CD14-positive monocyte (primary cell): Measurements from ENCODE around the gene SCIN. TPM values are rescaled to one million over a fixed set of nuclear protein-coding genes. Genes with fewer than 3 reads are reported as not detected.

Source experiments
- DNase-seq, 3 donors: peaks; one replicate each; pipeline ENCODE4 v3.0.0-alpha.2; 2011 to 2022
- H2AFZ ChIP-seq: 2 replicates; pipeline ENCODE4 v1.6.0; 2012; ENCODE audit warnings: mild to moderate bottlenecking, low read depth, low read length, inconsistent platforms; ENCODE audit not compliant: insufficient read depth, poor library complexity, severe bottlenecking
- H3K27ac ChIP-seq, 2 donors: 1 replicate in 1 of 2; 2 replicates in 1 of 2; pipeline ENCODE4 v1.5.1; 2012 to 2013; ENCODE audit warnings: low read length in 2 of 2, control low read depth in 1 of 2, inconsistent platforms in 1 of 2, low read depth in 1 of 2, mild to moderate bottlenecking in 1 of 2
- H3K27me3 ChIP-seq, 2 donors: one replicate each; pipeline versions ENCODE4 v1.6.0 to v1.6.1; 2011 to 2013; ENCODE audit warnings: low read length in 2 of 2; ENCODE audit not compliant: control insufficient read depth in 2 of 2, insufficient read depth in 2 of 2
- H3K36me3 ChIP-seq, 2 donors: replicated peaks in 1 of 2; 1 replicate in 1 of 2; 2 replicates in 1 of 2; pipeline versions ENCODE4 v1.5.1 to v1.6.1; 2012 to 2013; ENCODE audit warnings: low read length in 2 of 2, control low read depth in 1 of 2, inconsistent platforms in 1 of 2, mild to moderate bottlenecking in 1 of 2; ENCODE audit not compliant: insufficient read depth in 2 of 2, control insufficient read depth in 1 of 2
- H3K4me1 ChIP-seq, 2 donors: 1 replicate in 1 of 2; 2 replicates in 1 of 2; pipeline versions ENCODE4 v1.5.1 to v1.6.1; 2012 to 2013; ENCODE audit warnings: low read length in 2 of 2, control low read depth in 1 of 2, inconsistent platforms in 1 of 2, mild to moderate bottlenecking in 1 of 2, moderate library complexity in 1 of 2; ENCODE audit not compliant: insufficient read depth in 2 of 2, control insufficient read depth in 1 of 2
- H3K4me2 ChIP-seq: replicated peaks from 2 replicates; pipeline ENCODE3; 2012; ENCODE audit warnings: low read length, moderate library complexity, mild to moderate bottlenecking; ENCODE audit not compliant: poor library complexity, severe bottlenecking; ENCODE audit errors: extremely low read depth
- H3K4me3 ChIP-seq, 3 experiments: fragments of 200-600 bp in 1 of 3; sonication (generic) in 1 of 3; replicated peaks in 1 of 3; 1 replicate in 2 of 3; 2 replicates in 1 of 3; pipeline ENCODE4 v1.5.1; 2011 to 2013; ENCODE audit warnings: low read length in 3 of 3, mild to moderate bottlenecking in 3 of 3, control low read depth in 2 of 3, low read depth in 2 of 3, inconsistent platforms in 1 of 3, moderate library complexity in 1 of 3
- H3K79me2 ChIP-seq: 2 replicates; pipeline ENCODE4 v1.6.0; 2012; ENCODE audit warnings: mild to moderate bottlenecking, control low read depth, inconsistent platforms, low read length, moderate library complexity; ENCODE audit not compliant: insufficient read depth
- H3K9ac ChIP-seq: 2 replicates; pipeline ENCODE4 v1.6.0; 2017; ENCODE audit warnings: low read length, mild to moderate bottlenecking; ENCODE audit not compliant: insufficient read depth, poor library complexity, severe bottlenecking
- H3K9me3 ChIP-seq, 2 donors: replicated peaks in 1 of 2; 1 replicate in 1 of 2; 2 replicates in 1 of 2; pipeline versions ENCODE4 v1.5.1 to v1.6.1; 2012 to 2013; ENCODE audit warnings: low read length in 2 of 2, control low read depth in 1 of 2; ENCODE audit not compliant: control insufficient read depth in 1 of 2, insufficient read depth in 1 of 2
- H4K20me1 ChIP-seq: 2 replicates; pipeline ENCODE4 v1.6.0; 2012; ENCODE audit warnings: mild to moderate bottlenecking, low read length, control low read depth, moderate library complexity; ENCODE audit not compliant: insufficient read depth
- H3K27ac Mint-ChIP-seq, 7 donors: one replicate each; pipeline ENCODE4 v1.8.0; 2020; ENCODE audit warnings: mild to moderate bottlenecking in 7 of 7, mixed read lengths in 7 of 7, moderate library complexity in 6 of 7, inconsistent platforms in 2 of 7
- H3K27me3 Mint-ChIP-seq, 3 donors: one replicate each; pipeline ENCODE4 v1.8.0; 2021 to 2022; ENCODE audit warnings: low read depth in 3 of 3, mild to moderate bottlenecking in 3 of 3, mixed read lengths in 3 of 3, moderate library complexity in 3 of 3, inconsistent platforms in 1 of 3
- H3K36me3 Mint-ChIP-seq, 2 donors: one replicate each; pipeline ENCODE4 v1.8.0; 2020; ENCODE audit warnings: mixed read lengths in 2 of 2, inconsistent platforms in 1 of 2, mild to moderate bottlenecking in 1 of 2
- H3K4me1 Mint-ChIP-seq: one replicate; pipeline ENCODE4 v1.8.0; 2020; ENCODE audit warnings: mild to moderate bottlenecking, mixed read lengths
- H3K4me3 Mint-ChIP-seq, 2 donors: one replicate each; pipeline ENCODE4 v1.8.0; 2020; ENCODE audit warnings: mild to moderate bottlenecking in 2 of 2, mixed read lengths in 2 of 2, moderate library complexity in 1 of 2
- H3K9me3 Mint-ChIP-seq, 7 donors: one replicate each; pipeline ENCODE4 v1.8.0; 2020 to 2022; ENCODE audit warnings: mixed read lengths in 7 of 7, mild to moderate bottlenecking in 6 of 7, moderate library complexity in 6 of 7, inconsistent platforms in 2 of 7
- WGBS: methylation state at CpG from one replicate; pipeline ENCODE4 v1.1.5; 2013; ENCODE audit warnings: missing lambda C conversion rate; ENCODE audit not compliant: insufficient coverage; 5-methylcytosine and 5-hydroxymethylcytosine counted together
- intact Hi-C, 2 donors: fragments of 100-400 bp; cut with micrococcal nuclease; formaldehyde crosslinking; loops; one replicate each; pipeline versions ENCODE4 v1.15.0 to v1.15.1; 2023
- polyA plus RNA-seq, 3 donors: library from polyadenylated mRNA; depleted of rRNA in 1 of 3; unstranded in 2 of 3; stranded (reverse) in 1 of 3; fragments of 300-500 nt in 2 of 3; fragments of >200 nt in 1 of 3; fragmentation: Illumina TruSeq in 2 of 3; gene quantifications; 1 replicate in 2 of 3; 2 replicates in 1 of 3; pipeline ENCODE4 v1.2.3, GENCODE V29; 2012 to 2021
- TF ChIP-seq, protein P1 (sequence below): fragments of 200-600 bp; IDR thresholded peaks from one replicate; pipeline ENCODE4 v1.8.0; 2022; ENCODE audit warnings: antibody characterized with exemption, mild to moderate bottlenecking

The SCIN gene
- polyA plus RNA-seq, 3 donors = 0.08 TPM; not detected in 2

GRCh38 chr7:12619461-12620069 lies 49.0 kb downstream of the SCIN start:
- H3K4me1 ChIP-seq = no peaks in the 10 kb centered on the region
- no peaks in the 10 kb centered on the region for H4K20me1 ChIP-seq
- no peak overlapping the region for H3K4me2 ChIP-seq
- DNase-seq = no peak
- H3K27ac ChIP-seq = no peak overlapping the region
- no peaks in the 10 kb centered on the region for H3K9me3 ChIP-seq
- no peak overlapping the region for H3K4me3 Mint-ChIP-seq
- no peaks in the 10 kb centered on the region for H3K27me3 ChIP-seq
- intact Hi-C loops = loop anchor here (5.0 to 10.0 kb wide), 2 partner anchors 85 to 97 kb away; no protein-coding TSS in a partner anchor
- H3K36me3 ChIP-seq = no peaks in the 10 kb centered on the region
- no peaks in the 10 kb centered on the region for H3K4me1 Mint-ChIP-seq
- H3K9ac ChIP-seq = no peak overlapping the region
- H3K4me3 ChIP-seq = no peak overlapping the region
- H3K27me3 Mint-ChIP-seq = peaks cover 0 to 3% (median 0%) of the 10 kb centered on the region in 3 donors
- no peaks in the 10 kb centered on the region for H3K79me2 ChIP-seq
- WGBS = 97% methylated on average over 3 of the region's 3 CpGs
- no peak overlapping the region for H3K27ac Mint-ChIP-seq
- TF ChIP-seq, protein P1, sequence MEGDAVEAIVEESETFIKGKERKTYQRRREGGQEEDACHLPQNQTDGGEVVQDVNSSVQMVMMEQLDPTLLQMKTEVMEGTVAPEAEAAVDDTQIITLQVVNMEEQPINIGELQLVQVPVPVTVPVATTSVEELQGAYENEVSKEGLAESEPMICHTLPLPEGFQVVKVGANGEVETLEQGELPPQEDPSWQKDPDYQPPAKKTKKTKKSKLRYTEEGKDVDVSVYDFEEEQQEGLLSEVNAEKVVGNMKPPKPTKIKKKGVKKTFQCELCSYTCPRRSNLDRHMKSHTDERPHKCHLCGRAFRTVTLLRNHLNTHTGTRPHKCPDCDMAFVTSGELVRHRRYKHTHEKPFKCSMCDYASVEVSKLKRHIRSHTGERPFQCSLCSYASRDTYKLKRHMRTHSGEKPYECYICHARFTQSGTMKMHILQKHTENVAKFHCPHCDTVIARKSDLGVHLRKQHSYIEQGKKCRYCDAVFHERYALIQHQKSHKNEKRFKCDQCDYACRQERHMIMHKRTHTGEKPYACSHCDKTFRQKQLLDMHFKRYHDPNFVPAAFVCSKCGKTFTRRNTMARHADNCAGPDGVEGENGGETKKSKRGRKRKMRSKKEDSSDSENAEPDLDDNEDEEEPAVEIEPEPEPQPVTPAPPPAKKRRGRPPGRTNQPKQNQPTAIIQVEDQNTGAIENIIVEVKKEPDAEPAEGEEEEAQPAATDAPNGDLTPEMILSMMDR = no peak
- no peak overlapping the region for H2AFZ ChIP-seq
- no peaks in the 10 kb centered on the region for H3K36me3 Mint-ChIP-seq
- peaks cover 0 to 4% (median 2%) of the 10 kb centered on the region in 7 donors for H3K9me3 Mint-ChIP-seq

- TF ChIP-seq, protein P1 = no peak
- no peak overlapping the region for H3K9ac ChIP-seq
- Mint-ChIP-seq H3K4me3 (no peak overlapping the region), H3K27ac (no peak overlapping the region), H3K27me3 (peaks cover 0 to 1% (median under 1%) of the 10 kb centered on the region in 3 donors), H3K4me1 (no peaks in the 10 kb centered on the region), H3K36me3 (no peaks in the 10 kb centered on the region), H3K9me3 (peaks cover 0 to 1% (median 0%) of the 10 kb centered on the region in 7 donors)
- no peak overlapping the region for H3K4me2 ChIP-seq
- H3K79me2 ChIP-seq = no peaks in the 10 kb centered on the region
- no peaks in the 10 kb centered on the region for H3K4me1 ChIP-seq
- intact Hi-C loops = loop anchor here (5.0 to 10.0 kb wide), 2 partner anchors 86 to 98 kb away; no protein-coding TSS in a partner anchor
- H3K4me3 ChIP-seq = no peak overlapping the region
- H3K9me3 ChIP-seq = no peaks in the 10 kb centered on the region
- H3K27ac ChIP-seq = no peak overlapping the region
- no peaks in the 10 kb centered on the region for H4K20me1 ChIP-seq
- no peak overlapping the region for H2AFZ ChIP-seq
- no peak for DNase-seq
- H3K27me3 ChIP-seq = no peaks in the 10 kb centered on the region
- H3K36me3 ChIP-seq = no peaks in the 10 kb centered on the region
Measured at GRCh38 chr7:12620371-12620770, 49.9 kb downstream of the SCIN start.
